ENCODE measurements around the gene COASY.

- TF ChIP-seq, protein P1, sequence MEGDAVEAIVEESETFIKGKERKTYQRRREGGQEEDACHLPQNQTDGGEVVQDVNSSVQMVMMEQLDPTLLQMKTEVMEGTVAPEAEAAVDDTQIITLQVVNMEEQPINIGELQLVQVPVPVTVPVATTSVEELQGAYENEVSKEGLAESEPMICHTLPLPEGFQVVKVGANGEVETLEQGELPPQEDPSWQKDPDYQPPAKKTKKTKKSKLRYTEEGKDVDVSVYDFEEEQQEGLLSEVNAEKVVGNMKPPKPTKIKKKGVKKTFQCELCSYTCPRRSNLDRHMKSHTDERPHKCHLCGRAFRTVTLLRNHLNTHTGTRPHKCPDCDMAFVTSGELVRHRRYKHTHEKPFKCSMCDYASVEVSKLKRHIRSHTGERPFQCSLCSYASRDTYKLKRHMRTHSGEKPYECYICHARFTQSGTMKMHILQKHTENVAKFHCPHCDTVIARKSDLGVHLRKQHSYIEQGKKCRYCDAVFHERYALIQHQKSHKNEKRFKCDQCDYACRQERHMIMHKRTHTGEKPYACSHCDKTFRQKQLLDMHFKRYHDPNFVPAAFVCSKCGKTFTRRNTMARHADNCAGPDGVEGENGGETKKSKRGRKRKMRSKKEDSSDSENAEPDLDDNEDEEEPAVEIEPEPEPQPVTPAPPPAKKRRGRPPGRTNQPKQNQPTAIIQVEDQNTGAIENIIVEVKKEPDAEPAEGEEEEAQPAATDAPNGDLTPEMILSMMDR (IDR thresholded peaks at IDR 0.05) = no peak
- peak; percentile 54 to 69 (median 65) for TF ChIP-seq POLR2AphosphoS5 (IDR thresholded peaks at IDR 0.05)
Measured at GRCh38 chr17:42519546-42520491, 42.1 kb upstream of the COASY start.
